Ishikawa (cell line): Measurements from ENCODE around the gene CCL17.

Experiments
- CEBPB ChIP-seq: IDR thresholded peaks from 2 replicates; pipeline ENCODE4 v1.6.1; 2012
- CREB1 ChIP-seq: IDR thresholded peaks from 2 replicates; pipeline ENCODE4 v1.6.1; 2012; ENCODE audit warnings: low read depth
- EGR1 ChIP-seq: IDR thresholded peaks from 2 replicates; pipeline ENCODE4 v1.6.1; 2012
- EP300 ChIP-seq: IDR thresholded peaks from 2 replicates; pipeline ENCODE4 v1.6.1; 2012; ENCODE audit warnings: borderline replicate concordance
- FOXM1 ChIP-seq: IDR thresholded peaks from 2 replicates; pipeline ENCODE4 v1.6.1; 2012; ENCODE audit warnings: low read depth, borderline replicate concordance
- NFIC ChIP-seq: IDR thresholded peaks from 2 replicates; pipeline ENCODE4 v1.6.1; 2012
- RAD21 ChIP-seq: IDR thresholded peaks from 2 replicates; pipeline ENCODE4 v1.6.1; 2012; ENCODE audit warnings: low read depth
- REST ChIP-seq: IDR thresholded peaks from 2 replicates; pipeline ENCODE4 v1.6.1; 2012; ENCODE audit warnings: low read depth, mild to moderate bottlenecking
- TAF1 ChIP-seq: IDR thresholded peaks from 2 replicates; pipeline ENCODE4 v1.6.1; 2012; ENCODE audit warnings: low read depth, mild to moderate bottlenecking
- TCF12 ChIP-seq: IDR thresholded peaks from 2 replicates; pipeline ENCODE4 v1.6.1; 2012; ENCODE audit warnings: low read depth
- TEAD4 ChIP-seq: IDR thresholded peaks from 2 replicates; pipeline ENCODE4 v1.6.1; 2012
- YY1 ChIP-seq: IDR thresholded peaks from 2 replicates; pipeline ENCODE4 v1.6.1; 2012; ENCODE audit warnings: low read depth
- ZBTB7A ChIP-seq: IDR thresholded peaks from 2 replicates; pipeline ENCODE4 v1.6.1; 2012; ENCODE audit warnings: low read depth
- TF ChIP-seq, protein P1 (sequence below): IDR thresholded peaks from 2 replicates; pipeline ENCODE4 v1.6.1; 2012
- TF ChIP-seq, protein P2 (sequence below): IDR thresholded peaks from 2 replicates; pipeline ENCODE4 v1.6.1; 2012

The CCL17 gene

GRCh38 chr16:57373117-57373947 lies 31.2 kb upstream of the CCL17 start:
- TF ChIP-seq TAF1 = no peak

DNA sequence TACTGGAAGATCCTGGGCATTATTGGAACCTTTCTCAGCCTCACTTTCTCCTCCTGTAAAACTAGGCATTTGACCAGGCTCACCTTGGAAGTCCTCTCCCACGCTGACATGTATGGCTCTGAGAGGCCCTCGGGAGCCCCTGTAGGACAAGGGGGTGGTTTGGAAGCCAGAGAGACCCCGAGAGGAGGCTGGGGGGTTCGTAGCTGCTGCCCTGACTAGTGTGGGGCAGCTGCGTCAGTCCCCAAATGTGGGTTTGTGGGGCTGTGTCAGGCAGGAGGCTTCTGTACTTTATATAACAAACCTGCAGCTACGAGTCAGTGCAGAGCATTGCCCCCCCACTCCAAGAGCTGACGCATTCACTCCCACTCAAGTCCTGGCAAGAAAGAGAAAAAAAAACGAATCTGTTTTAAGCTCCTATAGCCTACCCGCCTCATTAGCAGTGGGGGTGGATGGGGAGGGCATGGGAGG lies 30.5 kb upstream of the CCL17 start:
- TF ChIP-seq RAD21 = no peak
- no peak for TF ChIP-seq CREB1
- no peak for TF ChIP-seq TAF1

- TF ChIP-seq TEAD4 (no peak), ZBTB7A (no peak), TAF1 (no peak), EGR1 (no peak), CREB1 (no peak), REST (no peak), FOXM1 (no peak), YY1 (no peak), EP300 (no peak)
- TF ChIP-seq, protein P1, sequence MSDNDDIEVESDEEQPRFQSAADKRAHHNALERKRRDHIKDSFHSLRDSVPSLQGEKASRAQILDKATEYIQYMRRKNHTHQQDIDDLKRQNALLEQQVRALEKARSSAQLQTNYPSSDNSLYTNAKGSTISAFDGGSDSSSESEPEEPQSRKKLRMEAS = no peak
- TF ChIP-seq, protein P2, sequence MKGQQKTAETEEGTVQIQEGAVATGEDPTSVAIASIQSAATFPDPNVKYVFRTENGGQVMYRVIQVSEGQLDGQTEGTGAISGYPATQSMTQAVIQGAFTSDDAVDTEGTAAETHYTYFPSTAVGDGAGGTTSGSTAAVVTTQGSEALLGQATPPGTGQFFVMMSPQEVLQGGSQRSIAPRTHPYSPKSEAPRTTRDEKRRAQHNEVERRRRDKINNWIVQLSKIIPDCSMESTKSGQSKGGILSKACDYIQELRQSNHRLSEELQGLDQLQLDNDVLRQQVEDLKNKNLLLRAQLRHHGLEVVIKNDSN = no peak
Observed at GRCh38 chr16:57376313-57376818, 28.2 kb upstream of the CCL17 start.

DNA sequence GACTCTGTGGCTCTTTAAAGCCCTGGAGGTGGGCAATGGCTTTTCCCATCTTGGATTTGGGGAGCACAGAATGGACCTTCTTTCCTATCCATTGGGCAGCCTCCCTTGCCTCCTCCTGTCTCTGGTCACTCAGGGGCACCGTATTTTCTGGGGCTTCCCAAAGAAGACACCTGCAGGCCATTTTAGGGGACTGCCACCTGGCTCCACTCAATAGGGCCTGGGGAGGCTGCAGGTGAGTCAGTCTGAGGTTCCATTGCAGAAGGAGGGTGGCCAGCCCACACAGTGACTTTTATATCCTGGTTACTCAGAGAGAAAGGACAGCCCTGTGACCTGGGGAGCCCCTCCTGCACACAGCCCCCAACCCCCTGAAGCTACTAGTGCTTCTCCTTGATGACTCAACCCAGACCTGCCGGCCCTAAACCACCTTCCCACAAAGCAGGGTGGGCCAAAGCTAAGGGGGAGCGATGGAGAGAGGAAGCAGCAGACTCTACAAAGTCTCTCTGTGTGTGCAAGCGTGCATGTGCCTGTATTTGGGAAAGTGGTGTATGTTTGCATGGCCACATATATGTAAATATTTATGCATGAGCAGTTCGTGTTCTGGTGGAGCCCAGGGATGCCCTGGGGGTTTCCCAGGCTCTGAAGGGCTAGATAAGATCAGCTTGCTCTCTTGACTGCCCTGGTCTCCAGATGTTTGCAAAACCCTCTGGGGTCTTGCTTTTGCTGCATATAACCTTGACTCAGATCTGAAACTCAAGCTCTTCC lies 27.3 kb upstream of the CCL17 start:
- TF ChIP-seq EGR1 = no peak
- TF ChIP-seq, protein P2 = no peak
- no peak for TF ChIP-seq YY1
- TF ChIP-seq CEBPB = no peak
- TF ChIP-seq, protein P1 = no peak
- no peak for TF ChIP-seq TAF1
- no peak for TF ChIP-seq TEAD4
- no peak for TF ChIP-seq CREB1
- no peak for TF ChIP-seq REST
- no peak for TF ChIP-seq FOXM1
- no peak for TF ChIP-seq RAD21
- no peak for TF ChIP-seq EP300
- no peak for TF ChIP-seq ZBTB7A
- no peak for TF ChIP-seq TCF12
- no peak for TF ChIP-seq NFIC

DNA sequence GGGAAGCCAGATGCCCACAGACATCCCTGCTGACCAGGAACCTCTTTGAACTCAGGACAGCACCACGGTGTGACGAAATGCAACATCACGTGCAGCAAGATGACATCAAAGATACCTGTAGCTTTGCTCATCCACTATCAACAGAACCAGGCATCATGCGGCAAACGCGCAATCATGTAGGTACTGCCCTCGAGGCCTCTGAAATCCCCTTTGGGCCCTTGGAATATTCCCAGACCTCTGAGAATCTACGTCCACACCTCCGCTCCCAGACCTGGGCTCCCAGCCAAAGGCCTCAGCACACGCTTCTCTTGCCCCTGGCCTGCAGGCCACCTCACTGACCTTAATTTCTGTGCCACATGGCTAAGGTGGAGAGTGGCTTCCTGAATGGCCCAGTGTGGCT lies 25.0 kb upstream of the CCL17 start:
- TF ChIP-seq, protein P2 = no peak
- no peak for TF ChIP-seq CEBPB
- TF ChIP-seq NFIC = no peak
